Globus pallidus (tissue), 1 donor: ENCODE results near the gene GBE1.

Experiments used
- DNase-seq: peaks from one replicate; pipeline ENCODE4 v3.0.0-alpha.2; 2015; ENCODE audit warnings: low spot score

The GBE1 gene

DNA sequence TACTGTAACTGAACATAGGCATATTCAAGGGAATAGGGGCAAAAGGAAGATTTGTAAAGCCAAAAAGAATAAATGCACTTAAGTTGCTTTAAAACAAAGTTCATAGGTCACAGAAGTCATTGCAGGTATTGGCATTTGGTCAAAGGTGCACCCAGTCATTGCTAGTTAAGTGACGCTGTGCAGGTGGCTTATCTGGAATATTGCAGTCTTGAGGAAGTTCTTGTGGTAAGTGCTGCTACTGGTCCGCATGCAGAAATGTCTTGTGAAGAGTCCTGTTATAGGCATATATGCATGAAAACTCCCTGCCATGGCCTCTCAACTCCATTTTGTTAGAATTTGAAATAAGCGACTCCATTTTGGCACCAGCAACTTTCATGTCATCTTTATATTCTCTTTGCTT is 293.1 kb downstream of the GBE1 start:
- no peak for DNase-seq

DNA sequence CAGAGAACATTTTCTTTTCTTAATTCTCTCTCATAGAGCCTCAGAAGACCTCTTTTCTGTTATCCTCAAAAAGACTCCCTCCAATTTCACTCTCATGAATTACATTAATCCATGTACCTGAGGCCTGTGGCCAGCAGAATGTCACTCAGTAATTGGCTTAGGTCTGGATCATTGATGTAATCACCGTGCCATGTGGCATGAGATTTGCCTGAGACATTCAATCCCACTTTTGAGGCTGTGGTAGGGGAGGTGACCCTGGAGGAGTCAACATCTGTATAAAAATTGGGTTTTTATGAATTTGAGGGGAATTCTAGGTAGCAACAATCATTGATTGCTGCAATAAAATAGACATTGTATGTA is 295.3 kb downstream of the GBE1 start:
- no peak for DNase-seq

DNA sequence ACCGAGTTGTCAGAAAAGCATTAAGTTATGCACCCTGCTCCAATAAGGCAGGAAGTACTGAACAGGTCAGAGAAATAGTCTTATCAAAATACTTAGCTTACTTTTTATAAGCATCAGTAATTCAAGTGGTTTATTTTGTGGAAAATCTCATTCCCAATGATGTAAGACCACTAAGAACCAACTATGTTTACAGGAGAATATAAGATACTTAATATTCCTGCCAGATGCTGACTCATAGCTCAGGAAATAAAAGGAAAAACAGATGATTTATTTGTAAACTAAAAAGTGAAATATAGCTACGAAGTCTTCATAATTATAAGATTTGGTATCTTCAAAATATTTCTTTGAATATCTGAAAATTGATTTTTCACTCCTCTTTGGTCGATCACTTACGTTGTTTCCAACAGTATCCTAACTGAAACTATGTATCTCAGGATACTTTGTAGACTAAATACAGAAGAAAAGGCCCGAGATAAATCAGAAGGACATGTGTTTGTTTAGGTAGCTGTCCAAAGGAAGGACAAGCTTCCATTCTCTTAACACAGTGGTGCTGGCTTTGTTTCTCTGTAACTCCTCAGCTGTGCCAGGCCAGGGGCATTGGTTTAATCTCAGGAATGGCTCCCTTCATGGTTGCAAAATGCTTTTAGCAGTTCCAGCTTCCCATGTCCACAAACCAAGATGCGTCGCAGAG is 295.8 kb downstream of the GBE1 start:
- DNase-seq, result no peak

DNA sequence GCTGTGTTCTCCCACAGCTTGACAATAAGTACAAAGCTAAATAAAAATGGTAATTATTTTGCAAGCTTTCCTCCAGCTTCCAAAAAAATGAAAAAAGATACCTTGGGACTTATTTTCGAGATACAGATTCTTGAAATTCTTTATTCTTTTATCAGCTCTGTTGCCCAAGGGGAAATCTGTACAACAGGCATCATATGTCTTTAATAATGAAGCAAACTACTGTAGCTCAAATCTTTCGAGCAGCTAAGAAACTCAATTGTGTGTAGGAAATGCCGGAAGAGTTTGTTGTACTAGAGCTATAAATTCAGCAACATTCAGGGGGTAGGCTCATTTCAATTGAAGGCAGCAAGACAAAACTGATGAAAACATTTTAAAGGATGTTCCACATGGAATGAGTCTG is 297.7 kb downstream of the GBE1 start:
- no peak for DNase-seq

DNA sequence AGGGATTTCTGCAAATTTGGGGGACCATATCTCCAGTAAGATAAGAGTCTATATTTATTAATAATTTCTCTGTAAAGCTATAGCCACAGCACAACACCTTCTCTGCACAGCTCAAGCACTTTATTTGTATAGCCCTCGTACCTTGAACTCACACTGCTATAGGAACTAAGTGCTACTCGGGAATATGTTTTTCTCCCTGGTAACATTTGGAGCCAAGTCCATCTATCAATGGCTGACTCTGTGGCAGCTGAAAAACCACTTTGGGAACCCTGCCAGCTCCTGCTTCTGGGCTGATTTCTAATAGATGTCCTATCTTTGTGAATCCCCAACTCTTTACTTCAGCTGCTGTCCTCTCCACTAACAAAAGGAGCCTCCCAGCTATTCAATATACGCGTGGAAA is 298.5 kb downstream of the GBE1 start:
- no peak for DNase-seq

DNA sequence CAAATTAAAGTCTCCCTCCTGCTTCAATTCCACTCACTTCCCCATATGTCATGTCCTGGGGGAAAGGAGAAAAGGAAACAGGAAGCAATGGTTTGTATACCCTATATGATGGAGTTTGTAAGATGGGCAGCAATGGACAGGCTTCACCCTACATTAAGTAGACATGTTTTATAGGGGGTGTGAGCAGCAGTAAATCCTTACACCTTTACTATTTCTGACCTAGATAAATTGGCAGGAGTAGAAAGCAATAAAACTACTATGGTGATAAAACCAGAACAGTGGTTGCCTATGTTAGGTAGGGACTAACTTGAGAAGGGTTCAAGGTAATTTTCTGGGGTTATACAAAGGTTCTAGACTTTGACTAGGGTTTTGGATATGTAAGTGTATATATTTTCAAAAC is 301.7 kb downstream of the GBE1 start:
- DNase-seq, result no peak

DNA sequence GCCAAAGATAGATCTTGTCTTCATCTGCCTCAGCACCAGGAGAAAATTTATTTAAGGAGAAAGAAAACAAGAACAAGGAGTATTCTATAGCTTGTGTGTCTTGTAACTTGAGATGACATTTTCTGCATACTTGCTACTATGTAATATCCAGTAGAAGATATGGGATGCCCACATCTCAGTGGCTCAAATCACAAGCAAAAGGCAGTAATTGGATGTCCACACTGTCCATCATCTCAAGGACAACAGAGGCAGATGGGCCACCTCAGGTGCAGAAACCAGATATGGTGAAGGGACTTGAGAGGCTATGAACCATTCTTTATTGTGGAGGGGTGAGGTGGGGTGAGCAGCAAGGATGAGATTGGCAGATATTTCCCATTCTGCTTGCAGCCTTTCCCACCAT is 309.0 kb downstream of the GBE1 start:
- DNase-seq, result no peak

DNA sequence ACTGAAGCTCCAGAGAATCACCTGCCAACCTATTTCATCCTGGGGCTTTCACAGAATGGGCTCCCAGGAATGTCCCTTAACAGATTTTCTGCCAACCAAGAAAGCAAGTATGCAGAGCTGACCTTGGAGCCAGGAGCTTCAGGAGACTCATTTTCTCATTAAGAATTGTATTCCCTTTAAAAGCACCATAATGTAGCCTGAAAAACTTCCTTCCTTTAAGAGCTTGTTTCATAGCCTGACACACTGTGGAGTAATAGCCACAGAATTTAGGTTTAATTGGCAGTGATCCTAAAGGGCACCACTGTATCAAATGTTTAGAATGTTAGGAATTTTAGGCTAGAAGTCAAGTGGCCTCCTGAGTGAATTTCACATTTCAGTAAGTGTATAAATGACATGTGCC is 309.8 kb downstream of the GBE1 start:
- DNase-seq, result no peak

DNA sequence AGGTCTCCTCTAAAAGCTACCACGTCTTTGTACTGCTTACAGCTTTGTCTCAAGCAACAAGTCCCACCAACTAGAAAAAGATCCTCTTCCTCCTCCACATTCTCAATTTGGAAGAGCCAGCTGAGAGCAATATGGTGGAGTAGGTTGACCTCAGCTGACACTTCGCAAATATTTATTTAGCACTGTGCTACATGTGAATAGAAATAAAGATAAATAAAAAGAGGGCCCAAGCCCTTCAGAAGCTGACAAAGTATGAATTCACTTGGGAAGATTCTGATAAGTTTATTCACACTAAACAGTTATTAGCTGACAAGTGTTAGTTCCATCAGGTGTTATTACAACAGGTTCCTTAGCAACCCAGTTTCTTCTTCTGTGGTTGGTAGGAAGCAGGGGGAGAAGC is 310.3 kb downstream of the GBE1 start:
- no peak for DNase-seq

DNA sequence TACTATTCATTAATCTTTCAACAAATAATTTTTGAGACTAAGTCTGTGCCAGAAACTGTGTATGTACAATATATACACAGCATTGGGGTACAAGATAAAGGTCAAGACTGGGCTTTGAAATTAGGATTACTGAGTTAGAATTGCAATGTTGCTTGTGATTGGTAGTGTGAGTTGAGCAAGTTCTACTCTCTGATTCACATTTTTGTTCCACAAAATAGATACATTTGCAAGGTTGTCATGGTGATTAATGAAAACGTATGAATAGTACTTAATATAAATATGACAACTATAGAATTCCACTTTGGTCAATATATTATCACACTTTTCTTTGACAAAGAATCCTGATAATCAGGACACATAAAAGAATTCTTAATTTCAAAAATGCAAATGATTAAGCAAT is 314.6 kb downstream of the GBE1 start:
- no peak for DNase-seq

DNA sequence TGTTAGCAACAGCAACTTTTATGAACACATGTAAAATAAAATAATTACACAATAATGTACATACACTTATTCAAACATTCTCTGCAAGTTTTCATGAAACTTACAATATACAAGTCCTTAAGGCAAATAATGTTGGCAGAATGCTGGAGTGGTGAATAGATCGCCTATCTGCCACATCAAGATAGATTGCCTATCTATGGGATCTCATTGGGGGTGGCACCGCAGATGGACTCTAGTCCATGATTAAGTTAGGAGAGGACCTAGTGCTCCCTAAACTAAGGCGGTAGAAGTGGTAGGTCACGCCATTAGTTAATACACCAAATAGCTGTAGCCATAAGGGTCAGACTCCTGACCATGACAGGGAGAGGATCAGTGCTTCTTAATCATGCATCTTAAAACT is 315.7 kb downstream of the GBE1 start:
- DNase-seq, result no peak

DNA sequence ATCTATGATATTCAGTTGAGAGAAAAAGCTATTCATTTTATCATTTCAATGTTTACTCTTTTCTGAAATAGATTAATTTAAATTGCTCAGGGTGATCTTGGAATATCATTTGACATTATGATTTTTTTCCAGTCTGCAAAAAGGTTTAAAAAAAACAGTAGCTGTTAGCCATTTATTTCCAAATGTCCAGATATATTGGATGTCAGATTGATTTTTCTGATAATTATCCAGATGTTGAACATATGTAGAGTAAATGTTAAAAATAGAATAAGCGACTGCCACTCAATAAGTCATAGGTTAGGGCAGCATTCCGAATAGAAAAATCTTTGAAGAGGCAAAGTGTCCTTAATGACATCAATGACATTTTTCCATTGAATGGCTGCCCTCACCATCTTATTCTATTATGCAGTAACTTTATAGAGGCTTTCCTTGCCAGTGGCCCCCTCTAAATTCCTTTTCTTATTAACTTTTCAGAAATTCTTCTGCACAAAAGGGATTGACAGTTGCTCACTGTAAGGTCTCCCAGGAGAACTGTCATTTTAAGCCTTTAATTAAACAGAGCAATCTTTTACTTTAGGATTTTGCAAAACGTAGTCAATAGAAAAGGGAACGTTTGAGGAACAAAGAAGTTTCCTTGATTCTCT is 316.5 kb downstream of the GBE1 start:
- DNase-seq, result no peak

DNA sequence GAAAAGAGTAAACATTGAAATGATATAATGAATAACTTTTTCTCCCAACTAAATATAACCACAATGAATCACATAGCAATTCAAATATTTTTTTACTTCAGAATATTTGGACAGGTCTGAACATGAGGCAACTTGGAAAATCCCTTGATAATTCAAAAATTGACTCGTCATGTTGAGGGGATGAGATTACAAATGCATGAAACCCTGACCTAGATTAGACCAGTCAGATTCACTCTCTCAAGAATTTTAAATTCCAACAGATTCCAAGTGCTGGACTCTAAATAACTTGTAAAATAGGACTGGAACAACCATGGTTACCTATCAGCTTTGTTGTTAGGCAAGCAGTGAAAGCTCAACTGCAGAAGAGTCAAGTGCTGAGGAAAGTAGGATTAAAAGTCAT is 317.5 kb downstream of the GBE1 start:
- DNase-seq, result no peak

DNA sequence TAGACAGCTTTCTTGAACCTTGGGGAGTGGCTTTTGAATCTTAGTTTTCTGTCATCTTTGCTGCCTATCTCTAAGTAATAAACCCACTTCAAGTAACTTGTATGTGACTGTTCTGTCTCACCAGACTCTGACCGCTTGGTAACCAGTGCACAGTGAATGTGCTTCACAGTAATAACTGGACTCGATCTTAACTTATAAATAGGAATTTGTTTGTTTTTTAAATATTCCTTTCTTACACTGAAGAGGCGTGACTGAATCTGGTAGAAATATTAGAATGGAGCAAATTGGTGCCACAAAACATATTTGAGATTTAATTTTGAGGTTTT is 318.0 kb downstream of the GBE1 start:
- DNase-seq, result no peak

DNA sequence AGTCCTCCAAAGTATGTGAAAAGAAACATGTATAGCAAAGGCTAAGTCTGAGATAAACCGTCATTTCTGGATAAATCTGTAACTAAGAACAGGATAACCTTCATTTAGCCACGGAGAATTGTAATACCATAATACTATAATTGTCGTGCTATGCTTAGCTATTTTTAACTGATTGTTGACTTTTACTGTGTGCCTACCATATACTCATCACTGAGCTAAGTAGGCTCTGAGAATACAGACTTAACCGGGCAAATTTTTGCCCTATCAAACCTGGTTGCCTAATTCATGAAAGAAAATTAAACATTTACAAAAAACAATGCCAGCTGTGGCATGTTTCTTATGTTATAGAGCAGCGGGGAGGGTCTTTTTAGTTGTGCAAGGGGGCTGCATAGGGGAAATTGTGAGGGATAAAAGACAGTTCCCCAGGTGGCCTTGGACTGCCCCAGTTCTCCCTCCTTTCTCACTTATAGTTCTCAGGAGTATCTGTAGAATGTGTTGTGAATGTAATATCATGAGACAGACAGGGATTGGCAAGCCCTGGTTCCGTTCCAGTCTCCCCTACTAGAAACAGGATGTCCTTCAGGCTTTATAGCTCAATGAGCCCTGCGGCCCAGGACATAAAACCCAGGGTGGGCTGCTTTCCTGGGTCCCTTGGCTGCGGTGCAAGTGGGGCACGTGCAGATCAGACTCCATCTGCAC is 318.5 kb downstream of the GBE1 start:
- no peak for DNase-seq

DNA sequence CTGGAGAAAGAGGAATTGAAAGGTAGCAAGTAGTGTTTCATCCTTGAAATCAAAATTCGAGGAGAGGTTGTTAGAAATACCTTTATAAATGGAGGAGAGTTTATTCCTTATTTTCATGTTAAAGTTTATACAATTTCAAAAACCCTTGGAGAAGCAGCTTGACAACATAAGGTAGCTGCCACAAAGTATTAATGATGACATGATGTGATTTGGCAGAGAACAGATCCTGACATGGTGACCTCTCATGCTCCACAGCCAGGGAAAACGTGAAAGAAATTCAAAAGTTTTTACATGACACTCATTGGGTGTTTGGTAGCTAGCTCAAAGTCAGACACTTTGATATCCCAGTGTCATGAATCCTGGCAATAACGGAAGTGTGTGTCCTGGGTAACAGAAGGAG is 320.8 kb downstream of the GBE1 start:
- no peak for DNase-seq
